IMR-90 (cell line): Measurements from ENCODE around the gene FAF2. TPM values are rescaled to one million over a fixed set of nuclear protein-coding genes. Genes with fewer than 3 reads are reported as not detected.

ENCODE experiments used
- ATAC-seq: fragments of 200-7000 bp; cut with Tn5 transposase; 2 replicates; pipeline ENCODE4 v1.9.1; 2020; ENCODE audit warnings: low read depth, mild to moderate bottlenecking, moderate library complexity
- BruUV-seq: library from RNA; stranded (reverse); fragments of 400-500 nt; replicated peaks from 2 replicates; lab custom pipeline; 2021; lab: Mats Ljungman, UMichigan
- CTCF ChIA-PET: fragments of 300-600 bp; formaldehyde crosslinking; extraction: SDS; loops from one replicate; lab custom pipeline; 2021; ENCODE audit warnings: antibody characterized with exemption; lab: Yijun Ruan, JAX
- POLR2A ChIA-PET: fragments of 300-600 bp; sonication (Branson Sonifier 250); formaldehyde crosslinking; loops from one replicate; lab custom pipeline; 2022; ENCODE audit warnings: antibody characterized with exemption; ENCODE audit not compliant: unreplicated experiment; lab: Charles Lee
- DNase-seq: peaks from one replicate; pipeline ENCODE4 v3.0.0; 2013
- H2AFZ ChIP-seq: replicated peaks from 2 replicates; pipeline ENCODE3; 2013; ENCODE audit warnings: low read length, mild to moderate bottlenecking; ENCODE audit not compliant: poor library complexity
- H2AK5ac ChIP-seq: 2 replicates; pipeline ENCODE4 v1.6.1; 2013; ENCODE audit warnings: low read depth, low read length, inconsistent platforms
- H2AK9ac ChIP-seq: replicated peaks from 2 replicates; pipeline ENCODE3; 2013; ENCODE audit warnings: mild to moderate bottlenecking, low read depth, low read length, moderate library complexity; ENCODE audit not compliant: poor library complexity
- H2BK120ac ChIP-seq: 2 replicates; pipeline ENCODE4 v1.6.1; 2013; ENCODE audit warnings: low read depth, low read length, inconsistent platforms
- H2BK15ac ChIP-seq: 3 replicates; pipeline ENCODE4 v1.6.1; 2013; ENCODE audit warnings: low read depth, low read length, inconsistent platforms
- H2BK20ac ChIP-seq: 2 replicates; pipeline ENCODE4 v1.6.1; 2013; ENCODE audit warnings: low read depth, mild to moderate bottlenecking, inconsistent platforms, low read length, moderate library complexity
- H2BK5ac ChIP-seq: 2 replicates; pipeline ENCODE4 v1.6.1; 2013; ENCODE audit warnings: mild to moderate bottlenecking, low read depth, low read length, inconsistent platforms; ENCODE audit not compliant: poor library complexity, severe bottlenecking
- H3K14ac ChIP-seq: replicated peaks from 2 replicates; pipeline ENCODE4 v1.6.1; 2013; ENCODE audit warnings: low read depth, low read length, inconsistent platforms
- H3K18ac ChIP-seq: 2 replicates; pipeline ENCODE4 v1.6.1; 2013; ENCODE audit warnings: low read depth, low read length, control low read depth
- H3K23ac ChIP-seq: 2 replicates; pipeline ENCODE4 v1.6.1; 2013; ENCODE audit warnings: low read depth, low read length, inconsistent platforms
- H3K27ac ChIP-seq: 2 replicates; pipeline ENCODE4 v1.5.1; 2013; ENCODE audit warnings: mild to moderate bottlenecking, control low read depth, low read length; ENCODE audit not compliant: insufficient read depth
- H3K27me3 ChIP-seq: 2 replicates; pipeline ENCODE4 v1.6.1; 2013; ENCODE audit warnings: low read length; ENCODE audit not compliant: control insufficient read depth, insufficient read depth
- H3K36me3 ChIP-seq: 2 replicates; pipeline ENCODE4 v1.6.1; 2013; ENCODE audit warnings: low read length, mixed read lengths; ENCODE audit not compliant: control insufficient read depth, insufficient read depth
- H3K4ac ChIP-seq: 2 replicates; pipeline ENCODE4 v1.6.1; 2013; ENCODE audit warnings: low read depth, low read length, inconsistent platforms
- H3K4me1 ChIP-seq: 2 replicates; pipeline ENCODE4 v1.6.1; 2013; ENCODE audit warnings: low read length, mixed read lengths; ENCODE audit not compliant: control insufficient read depth, insufficient read depth
- H3K4me2 ChIP-seq: 2 replicates; pipeline ENCODE4 v1.6.1; 2013; ENCODE audit warnings: low read depth, mild to moderate bottlenecking, control low read depth, low read length, moderate library complexity
- H3K4me3 ChIP-seq: 2 replicates; pipeline ENCODE4 v1.5.1; 2013; ENCODE audit warnings: low read depth, mild to moderate bottlenecking, control low read depth, low read length, moderate library complexity; ENCODE audit not compliant: insufficient read depth
- H3K56ac ChIP-seq: 2 replicates; pipeline ENCODE4 v1.6.1; 2013; ENCODE audit warnings: low read length, inconsistent platforms; ENCODE audit not compliant: insufficient read depth; ENCODE audit errors: extremely low read depth
- H3K79me1 ChIP-seq, 2 experiments: 2 replicates each; pipeline ENCODE4 v1.6.1; 2013; ENCODE audit warnings: low read length in 2 of 2, inconsistent platforms in 1 of 2, low read depth in 1 of 2
- H3K9ac ChIP-seq: 2 replicates; pipeline ENCODE4 v1.6.1; 2013; ENCODE audit warnings: low read depth, low read length, control low read depth
- H3K9me1 ChIP-seq: 2 replicates; pipeline ENCODE4 v1.6.1; 2013; ENCODE audit warnings: low read length, inconsistent platforms; ENCODE audit not compliant: insufficient read depth
- H3K9me3 ChIP-seq: 2 replicates; pipeline ENCODE4 v1.6.1; 2013; ENCODE audit warnings: low read length; ENCODE audit not compliant: control insufficient read depth, insufficient read depth
- H4K20me1 ChIP-seq: 2 replicates; pipeline ENCODE4 v1.6.1; 2013; ENCODE audit warnings: low read length, inconsistent platforms; ENCODE audit not compliant: insufficient read depth
- H4K5ac ChIP-seq: 2 replicates; pipeline ENCODE4 v1.6.1; 2013; ENCODE audit warnings: mild to moderate bottlenecking, low read depth, low read length, control low read depth
- H4K8ac ChIP-seq, 2 experiments: 2 replicates each; pipeline ENCODE4 v1.6.1; 2013; ENCODE audit warnings: low read depth in 2 of 2, low read length in 2 of 2, control low read depth in 1 of 2, inconsistent platforms in 1 of 2
- H4K91ac ChIP-seq: 2 replicates; pipeline ENCODE4 v1.6.1; 2013; ENCODE audit warnings: low read depth, low read length, inconsistent platforms; ENCODE audit not compliant: insufficient read depth
- MAFK ChIP-seq: IDR thresholded peaks from 2 replicates; pipeline ENCODE4 v1.6.1; 2012; ENCODE audit warnings: low read depth, low read length, improper control_type of control experiment
- NFE2L2 ChIP-seq: fragments of 150-350 bp; IDR thresholded peaks from 2 replicates; pipeline ENCODE4 v1.6.1; 2016; ENCODE audit warnings: low read depth, mild to moderate bottlenecking, low read length
- RAD21 ChIP-seq: IDR thresholded peaks from 2 replicates; pipeline ENCODE4 v1.6.1; 2012; ENCODE audit warnings: low read length, improper control_type of control experiment
- WGBS, 2 experiments: methylation state at CpG; one replicate each; pipeline versions ENCODE4 v1.1.5 to v1.1.7; 2013; ENCODE audit warnings: missing lambda C conversion rate in 2 of 2; ENCODE audit not compliant: insufficient read length in 1 of 2; ENCODE audit errors: extremely low coverage in 2 of 2; 5-methylcytosine and 5-hydroxymethylcytosine counted together
- dilution Hi-C: fragments of 300-500 bp; cut with HindIII; formaldehyde crosslinking; loops from one replicate; pipeline ENCODE4 v1.14.3; 2018; ENCODE audit warnings: low sequenced_read_pairs; ENCODE audit not compliant: unreplicated experiment
- in situ Hi-C: fragments of 300-500 bp; cut with MboI; formaldehyde crosslinking; loops from 3 replicates; pipeline ENCODE4 v1.14.3; 2019; ENCODE audit warnings: low sequenced_read_pairs, inconsistent platforms, mixed read lengths
- intact Hi-C: fragments of 100-400 bp; cut with micrococcal nuclease; formaldehyde crosslinking; loops from 2 replicates; pipeline ENCODE4 v1.10.0; 2022
- polyA plus RNA-seq, 3 experiments: library from polyadenylated mRNA; depleted of rRNA; stranded (reverse); fragments of >200 nt; gene quantifications; 2 replicates each; pipeline ENCODE4 v1.2.3, GENCODE V29; 2012; ENCODE audit warnings: low replicate concordance in 1 of 3
- total RNA-seq: library from RNA; depleted of rRNA; stranded (reverse); fragments of >200 nt; gene quantifications from 2 replicates; pipeline ENCODE4 v1.2.3, GENCODE V29; 2012
- TF ChIP-seq, protein P1 (sequence below): conservative IDR thresholded peaks from 2 replicates; pipeline ENCODE4 v1.5.1; 2012; ENCODE audit warnings: mild to moderate bottlenecking, low read depth, low read length, improper control_type of control experiment

The FAF2 gene
- total and polyA plus RNA-seq, 2 of the 4 experiments (the other 2 are of a cell fraction): 32.9 to 47.0 TPM

DNA sequence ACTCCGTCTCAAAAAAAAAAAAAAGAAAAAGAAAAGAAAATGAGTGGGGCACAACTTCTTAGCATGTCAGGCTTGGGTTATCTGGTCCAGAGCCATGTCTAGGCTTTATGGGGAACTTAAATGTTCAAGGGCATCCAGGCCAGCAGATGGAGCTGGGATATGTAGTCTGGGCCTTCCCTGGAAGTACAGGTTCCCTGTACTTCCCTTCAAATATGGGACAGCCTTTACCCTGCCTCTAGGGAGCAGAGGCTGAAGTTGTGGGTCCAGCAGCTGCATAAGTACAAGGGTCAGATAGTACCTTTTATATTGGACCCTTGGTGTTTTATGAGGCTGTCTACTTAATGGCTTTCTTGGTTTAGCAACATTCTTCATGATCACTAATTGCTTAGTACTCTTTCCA, 42.1 kb downstream of the FAF2 start:
- Histone ChIP-seq H3K9ac (no peak overlapping the region), H3K9me3 (no peaks in the 10 kb centered on the region), H4K20me1 (peaks cover 17% of the 10 kb centered on the region; the same call in 1 of the 2 replicates), H3K27me3 (no peaks in the 10 kb centered on the region), H4K8ac (peak overlapping the region; percentile 54 to 77; a peak in 3 of 4 replicates), H2AK5ac (peak overlapping the region; percentile 74), H3K79me1 (peaks cover 48 to 55% of the 10 kb centered on the region in 2 experiments), H3K9me1 (peaks cover 24% of the 10 kb centered on the region), H2BK15ac (peak overlapping the region; percentile 73; the same call in 1 of the 3 replicates), H2BK5ac (peak overlapping the region; percentile 42), H3K4me2 (0 out of 2 replicates have a peak overlapping the region, but pooled peaks have one; percentile 5), H2AK9ac (no peak overlapping the region), H3K56ac (no peak overlapping the region), H3K4me1 (peaks cover 10% of the 10 kb centered on the region), H3K27ac (peak overlapping the region; percentile 44; the same call in 1 of the 2 replicates), H2AFZ (no peak overlapping the region), H3K14ac (peak overlapping the region; percentile 17; the same call in 1 of the 2 replicates), H3K4me3 (no peak overlapping the region), H3K36me3 (peaks cover 40% of the 10 kb centered on the region), H3K23ac (peak overlapping the region; percentile 65; the same call in 1 of the 2 replicates), H2BK20ac (peak overlapping the region; percentile 44; the same call in 1 of the 2 replicates), H4K91ac (peak overlapping the region; percentile 63), H2BK120ac (peak overlapping the region; percentile 21; the same call in 1 of the 2 replicates), H4K5ac (peak overlapping the region; percentile 38; the same call in 1 of the 2 replicates), H3K18ac (peak overlapping the region; percentile 42), H3K4ac (peak overlapping the region; percentile 66; the same call in 1 of the 2 replicates)
- in situ Hi-C loops (no loop called here), intact Hi-C loops (no loop called here), dilution Hi-C loops (no loop called here)
- ATAC-seq (no peak), DNase-seq (no peak)
- WGBS, 2 experiments: no CpG with 5 or more reads among the region's 1 CpG
- TF ChIP-seq MAFK: no peak
- no peak for TF ChIP-seq NFE2L2
- TF ChIP-seq, protein P1, sequence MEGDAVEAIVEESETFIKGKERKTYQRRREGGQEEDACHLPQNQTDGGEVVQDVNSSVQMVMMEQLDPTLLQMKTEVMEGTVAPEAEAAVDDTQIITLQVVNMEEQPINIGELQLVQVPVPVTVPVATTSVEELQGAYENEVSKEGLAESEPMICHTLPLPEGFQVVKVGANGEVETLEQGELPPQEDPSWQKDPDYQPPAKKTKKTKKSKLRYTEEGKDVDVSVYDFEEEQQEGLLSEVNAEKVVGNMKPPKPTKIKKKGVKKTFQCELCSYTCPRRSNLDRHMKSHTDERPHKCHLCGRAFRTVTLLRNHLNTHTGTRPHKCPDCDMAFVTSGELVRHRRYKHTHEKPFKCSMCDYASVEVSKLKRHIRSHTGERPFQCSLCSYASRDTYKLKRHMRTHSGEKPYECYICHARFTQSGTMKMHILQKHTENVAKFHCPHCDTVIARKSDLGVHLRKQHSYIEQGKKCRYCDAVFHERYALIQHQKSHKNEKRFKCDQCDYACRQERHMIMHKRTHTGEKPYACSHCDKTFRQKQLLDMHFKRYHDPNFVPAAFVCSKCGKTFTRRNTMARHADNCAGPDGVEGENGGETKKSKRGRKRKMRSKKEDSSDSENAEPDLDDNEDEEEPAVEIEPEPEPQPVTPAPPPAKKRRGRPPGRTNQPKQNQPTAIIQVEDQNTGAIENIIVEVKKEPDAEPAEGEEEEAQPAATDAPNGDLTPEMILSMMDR: no peak
- TF ChIP-seq RAD21: no peak
- POLR2A ChIA-PET: no interaction called here
- CTCF ChIA-PET: interaction anchor here (1.0 to 1.3 kb wide), 2 partner anchors 9 kb away, joined by 3 to 4 read pairs; no protein-coding TSS in a partner anchor
- BruUV-seq: no TSS peak
